ENCODE measurements around the gene FSD1L. TPM values are rescaled to one million over a fixed set of nuclear protein-coding genes. Genes with fewer than 3 reads are reported as not detected.

FSD1L gene
- total RNA-seq, 1 experiment from 2014 or later: 5.7 TPM

DNA sequence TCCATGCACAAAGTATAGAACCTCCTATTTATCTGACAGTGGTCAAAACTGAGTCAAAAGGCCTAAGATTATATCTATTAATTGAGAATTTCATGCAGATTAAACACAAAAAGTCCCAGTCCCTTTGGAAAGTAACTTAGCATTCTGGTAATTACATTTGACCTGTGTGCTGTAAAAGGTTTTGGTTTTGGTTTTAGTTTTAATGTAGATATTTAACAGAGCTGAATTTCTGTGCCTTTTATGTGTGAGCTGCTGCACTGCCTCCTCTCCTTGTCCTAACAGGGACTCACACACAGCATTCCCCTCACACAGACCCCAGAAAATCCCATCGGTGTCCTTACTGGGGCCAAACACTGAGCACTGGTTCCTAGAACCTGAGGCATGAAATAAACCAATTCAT is 31.0 kb upstream of the FSD1L start:
- TF ChIP-seq, protein P1, sequence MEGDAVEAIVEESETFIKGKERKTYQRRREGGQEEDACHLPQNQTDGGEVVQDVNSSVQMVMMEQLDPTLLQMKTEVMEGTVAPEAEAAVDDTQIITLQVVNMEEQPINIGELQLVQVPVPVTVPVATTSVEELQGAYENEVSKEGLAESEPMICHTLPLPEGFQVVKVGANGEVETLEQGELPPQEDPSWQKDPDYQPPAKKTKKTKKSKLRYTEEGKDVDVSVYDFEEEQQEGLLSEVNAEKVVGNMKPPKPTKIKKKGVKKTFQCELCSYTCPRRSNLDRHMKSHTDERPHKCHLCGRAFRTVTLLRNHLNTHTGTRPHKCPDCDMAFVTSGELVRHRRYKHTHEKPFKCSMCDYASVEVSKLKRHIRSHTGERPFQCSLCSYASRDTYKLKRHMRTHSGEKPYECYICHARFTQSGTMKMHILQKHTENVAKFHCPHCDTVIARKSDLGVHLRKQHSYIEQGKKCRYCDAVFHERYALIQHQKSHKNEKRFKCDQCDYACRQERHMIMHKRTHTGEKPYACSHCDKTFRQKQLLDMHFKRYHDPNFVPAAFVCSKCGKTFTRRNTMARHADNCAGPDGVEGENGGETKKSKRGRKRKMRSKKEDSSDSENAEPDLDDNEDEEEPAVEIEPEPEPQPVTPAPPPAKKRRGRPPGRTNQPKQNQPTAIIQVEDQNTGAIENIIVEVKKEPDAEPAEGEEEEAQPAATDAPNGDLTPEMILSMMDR (IDR thresholded peaks at IDR 0.05; ENCODE audit: insufficient read depth in 1 of 2, low read depth in 1 of 2, low read length in 1 of 2, severe bottlenecking in 1 of 2, unreplicated experiment in 1 of 2): no peak
- intact Hi-C loops (cut with micrococcal nuclease; ENCODE audit: unreplicated experiment): loop anchor here (10.0 kb wide), 1 partner anchor 352 kb away; no protein-coding TSS in a partner anchor
- ChIA-PET POLR2A (no interaction called here), CTCF (no interaction called here)
- peaks cover 25% of the 10 kb centered on the region for H3K4me1 ChIP-seq
- Mint-ChIP-seq H3K27ac (ENCODE audit: unreplicated experiment) (no peak overlapping the region), H3K4me1 (ENCODE audit: low read depth, unreplicated experiment) (peaks cover 14% of the 10 kb centered on the region), H3K9me3 (ENCODE audit: unreplicated experiment) (no peaks in the 10 kb centered on the region), H3K36me3 (ENCODE audit: insufficient read depth, unreplicated experiment) (no peaks in the 10 kb centered on the region), H3K4me3 (ENCODE audit: unreplicated experiment) (no peak overlapping the region), H3K27me3 (ENCODE audit: insufficient read depth, unreplicated experiment) (no peaks in the 10 kb centered on the region)
- H3K36me3 ChIP-seq (ENCODE audit: control insufficient read depth, insufficient read depth, low read length): no peaks in the 10 kb centered on the region; the same call in 1 of the 2 replicates
- no peak overlapping the region for H3K4me3 ChIP-seq (ENCODE audit: low read depth, low read length)
- H3K9me3 ChIP-seq: no peaks in the 10 kb centered on the region
- DNase-seq: no peak
- no TSS peak for BruUV-seq (replicated peaks)
- no peaks in the 10 kb centered on the region; the same call in 1 of the 2 replicates for H3K27me3 ChIP-seq (replicated peaks; ENCODE audit: control insufficient read depth, insufficient read depth, low read length)

DNA sequence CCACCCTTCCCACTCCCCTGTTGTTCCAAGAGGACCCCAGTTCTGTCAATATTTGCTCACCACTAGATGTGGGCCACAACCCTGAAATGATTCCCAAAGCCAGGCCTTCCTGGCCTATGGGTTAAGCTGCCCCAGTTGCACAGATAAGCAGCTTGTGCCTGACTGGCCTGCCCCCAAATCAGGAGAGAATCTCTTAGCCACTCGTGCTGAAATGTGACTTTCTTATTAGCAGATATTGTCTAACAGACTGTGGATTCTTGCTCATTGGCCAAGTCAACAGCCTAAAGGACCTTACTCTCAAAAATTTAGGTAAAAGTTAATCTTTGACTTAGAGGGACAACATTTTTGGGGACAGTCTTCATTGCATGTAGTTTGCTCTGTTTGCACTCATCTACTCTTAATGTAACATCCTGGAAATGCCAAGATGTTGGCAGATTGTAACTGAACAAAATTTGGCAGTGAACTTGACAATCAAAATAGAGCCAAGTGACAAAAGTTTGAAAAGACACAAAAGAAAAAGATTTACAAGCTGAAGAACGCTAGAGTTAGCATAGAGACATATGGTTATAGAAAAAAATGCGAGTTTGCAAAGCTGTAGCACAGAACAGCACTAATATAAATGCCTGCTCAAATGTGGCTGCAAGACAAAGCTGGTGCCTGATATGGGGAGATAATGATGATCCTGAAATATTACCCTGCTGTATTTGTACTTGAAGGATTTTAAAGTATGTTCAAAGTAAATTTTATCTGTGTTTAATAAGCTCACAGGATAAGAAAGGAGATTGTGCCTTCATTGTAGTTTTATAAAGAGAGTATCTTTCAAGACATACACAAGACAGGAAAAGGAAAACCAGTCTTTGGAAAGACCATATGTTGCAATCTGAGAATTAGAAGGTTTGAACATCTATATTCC is 29.0 kb upstream of the FSD1L start:
- TF ChIP-seq, protein P1 (IDR thresholded peaks at IDR 0.05; ENCODE audit: insufficient read depth in 1 of 2, low read depth in 1 of 2, low read length in 1 of 2, severe bottlenecking in 1 of 2, unreplicated experiment in 1 of 2): no peak
- H3K27me3 Mint-ChIP-seq (ENCODE audit: insufficient read depth, unreplicated experiment): no peaks in the 10 kb centered on the region
- intact Hi-C loops (cut with micrococcal nuclease; ENCODE audit: unreplicated experiment): loop anchor here (10.0 kb wide), 1 partner anchor 354 kb away; no protein-coding TSS in a partner anchor
- TSS peak; percentile 49 for BruUV-seq (replicated peaks)
- CTCF ChIA-PET: interaction anchor here (0.6 to 2.1 kb wide), 4 partner anchors 56 to 487 kb away, joined by 3 to 7 read pairs (median 3); partner anchors contain the start of gene SLC44A1
- Histone ChIP-seq H3K4me3 (ENCODE audit: low read depth, low read length) (no peak overlapping the region), H3K36me3 (ENCODE audit: control insufficient read depth, insufficient read depth, low read length) (no peaks in the 10 kb centered on the region; the same call in 1 of the 2 replicates), H3K27me3 (replicated peaks; ENCODE audit: control insufficient read depth, insufficient read depth, low read length) (no peaks in the 10 kb centered on the region; the same call in 1 of the 2 replicates), H3K9me3 (no peaks in the 10 kb centered on the region), H3K4me1 (peaks cover 25% of the 10 kb centered on the region)
- no peak overlapping the region for H3K4me3 Mint-ChIP-seq (ENCODE audit: unreplicated experiment)
- no peaks in the 10 kb centered on the region for H3K36me3 Mint-ChIP-seq (ENCODE audit: insufficient read depth, unreplicated experiment)
- POLR2A ChIA-PET: interaction anchor here (0.6 to 1.7 kb wide), 3 partner anchors 40 to 491 kb away, joined by 3 to 17 read pairs (median 8); partner anchors contain the start of genes ABCA1 and SLC44A1
- peak overlapping the region; percentile 63 for H3K27ac Mint-ChIP-seq (ENCODE audit: unreplicated experiment)
- peak; percentile 68 to 80 for DNase-seq
- H3K4me1 Mint-ChIP-seq (ENCODE audit: low read depth, unreplicated experiment): peaks cover 8% of the 10 kb centered on the region
- no peaks in the 10 kb centered on the region for H3K9me3 Mint-ChIP-seq (ENCODE audit: unreplicated experiment)

- POLR2A ChIA-PET: interaction anchor here (0.7 to 1.7 kb wide), 2 partner anchors 41 to 175 kb away, joined by 8 to 17 read pairs; partner anchors contain the start of gene SLC44A1
- CTCF ChIA-PET: interaction anchor here (2.1 kb wide), 1 partner anchor 175 kb away, joined by 7 read pairs; the partner anchor contains the start of gene SLC44A1
- H3K4me3 Mint-ChIP-seq (ENCODE audit: unreplicated experiment): no peak overlapping the region
- H3K4me3 ChIP-seq (ENCODE audit: low read depth, low read length): no peak overlapping the region
- TF ChIP-seq, protein P1 (IDR thresholded peaks at IDR 0.05; ENCODE audit: insufficient read depth in 1 of 2, low read depth in 1 of 2, low read length in 1 of 2, severe bottlenecking in 1 of 2, unreplicated experiment in 1 of 2): no peak
- peaks cover 23% of the 10 kb centered on the region for H3K4me1 ChIP-seq
- no peak for DNase-seq
- no peaks in the 10 kb centered on the region for H3K9me3 Mint-ChIP-seq (ENCODE audit: unreplicated experiment)
- intact Hi-C loops (cut with micrococcal nuclease; ENCODE audit: unreplicated experiment): loop anchor here (10.0 kb wide), 1 partner anchor 355 kb away; no protein-coding TSS in a partner anchor
- H3K27ac Mint-ChIP-seq (ENCODE audit: unreplicated experiment): no peak overlapping the region
- H3K9me3 ChIP-seq: no peaks in the 10 kb centered on the region
- H3K27me3 Mint-ChIP-seq (ENCODE audit: insufficient read depth, unreplicated experiment): no peaks in the 10 kb centered on the region
- H3K27me3 ChIP-seq (replicated peaks; ENCODE audit: control insufficient read depth, insufficient read depth, low read length): no peaks in the 10 kb centered on the region; the same call in 1 of the 2 replicates
- H3K4me1 Mint-ChIP-seq (ENCODE audit: low read depth, unreplicated experiment): peaks cover 4% of the 10 kb centered on the region
- no peaks in the 10 kb centered on the region; the same call in 1 of the 2 replicates for H3K36me3 ChIP-seq (ENCODE audit: control insufficient read depth, insufficient read depth, low read length)
- BruUV-seq (replicated peaks): no TSS peak
- no peaks in the 10 kb centered on the region for H3K36me3 Mint-ChIP-seq (ENCODE audit: insufficient read depth, unreplicated experiment)
Observed at GRCh38 chr9:105419816-105420597, 27.8 kb upstream of the FSD1L start.
